ENCODE results near the gene DTHD1.

Gene DTHD1

GRCh38 chr4:36320117-36320896 is 38.9 kb downstream of the DTHD1 start:
- no peak for DNase-seq

- no peak for DNase-seq
These were observed 39.8 kb downstream of the DTHD1 start for GRCh38 chr4:36321176-36321575.

- DNase-seq: no peak
These were observed 41.5 kb downstream of the DTHD1 start for GRCh38 chr4:36322921-36323354.

- no peak for DNase-seq
These were observed 42.5 kb downstream of the DTHD1 start for GRCh38 chr4:36323816-36324419.

GRCh38 chr4:36324808-36325207 is 43.4 kb downstream of the DTHD1 start:
- DNase-seq: no peak

GRCh38 chr4:36325499-36325898 is 44.1 kb downstream of the DTHD1 start:
- DNase-seq: no peak

GRCh38 chr4:36325926-36326325 is 44.5 kb downstream of the DTHD1 start:
- no peak for DNase-seq

GRCh38 chr4:36326476-36327029 is 45.1 kb downstream of the DTHD1 start:
- DNase-seq: no peak

GRCh38 chr4:36327400-36327799 is 46.0 kb downstream of the DTHD1 start:
- no peak for DNase-seq

- DNase-seq: no peak
These were observed 46.7 kb downstream of the DTHD1 start for GRCh38 chr4:36328130-36328529.

- DNase-seq: no peak
These were observed 47.8 kb downstream of the DTHD1 start for GRCh38 chr4:36329228-36329627.

- no peak for DNase-seq
These were observed 49.4 kb downstream of the DTHD1 start for GRCh38 chr4:36330796-36331195.

- no peak for DNase-seq
These were observed 50.8 kb downstream of the DTHD1 start for GRCh38 chr4:36332023-36332781.

- no peak for DNase-seq
These were observed 51.3 kb downstream of the DTHD1 start for GRCh38 chr4:36332782-36333131.

GRCh38 chr4:36333303-36333877 is 52.0 kb downstream of the DTHD1 start:
- no peak for DNase-seq

- DNase-seq: no peak
These were observed 56.3 kb downstream of the DTHD1 start for GRCh38 chr4:36337665-36338185.

- DNase-seq: no peak
These were observed 57.6 kb downstream of the DTHD1 start for GRCh38 chr4:36338973-36339372.

- DNase-seq: no peak
These were observed 60.5 kb downstream of the DTHD1 start for GRCh38 chr4:36341936-36342335.

GRCh38 chr4:36343501-36344175 is 62.2 kb downstream of the DTHD1 start:
- DNase-seq: no peak

- no peak for DNase-seq
These were observed 67.1 kb downstream of the DTHD1 start for GRCh38 chr4:36348403-36348938.

GRCh38 chr4:36349938-36350549 is 68.6 kb downstream of the DTHD1 start:
- no peak for DNase-seq

All from EL (cell line).